G401.6 (cell line): ENCODE measurements around the gene AMY1A.
"Not testable (repeated sequence)": the region's sequence is repeated elsewhere in the genome, so short reads cannot be mapped to it uniquely, and the experiment has no call there.

Source experiments
- FAIRE-seq: peaks from 2 replicates; lab custom pipeline; 2012; peaks lifted over from hg19 to GRCh38; lab: Jason Lieb, UNC

AMY1A gene

GRCh38 chr1:103655460-103655859 lies at the start of gene AMY1A:
TSS of gene AMY1A (plus strand) at chr1:103655760. CDS start at chr1:103656331, 571 bp downstream.
- FAIRE-seq: not testable (repeated sequence)

DNA sequence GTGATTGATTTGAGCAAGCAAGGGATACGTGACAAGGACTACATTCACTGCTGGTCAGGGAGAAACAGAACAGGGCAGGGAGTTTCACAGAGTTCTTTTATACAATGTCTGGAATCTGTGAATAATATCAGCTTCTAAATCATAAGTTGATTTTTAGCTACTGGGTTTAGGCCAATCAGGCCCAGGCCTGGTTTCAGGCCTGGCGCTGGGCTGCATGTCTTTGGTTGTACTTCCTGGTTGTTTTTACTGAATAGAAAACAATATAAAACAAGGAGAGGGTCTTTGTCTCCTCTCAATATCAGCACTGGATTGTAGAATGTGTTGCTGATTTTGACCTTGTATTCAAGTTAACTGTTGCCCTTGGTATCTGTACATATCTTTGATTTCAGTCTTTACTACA lies 39.2 kb upstream of the AMY1A start:
- FAIRE-seq: no peak

DNA sequence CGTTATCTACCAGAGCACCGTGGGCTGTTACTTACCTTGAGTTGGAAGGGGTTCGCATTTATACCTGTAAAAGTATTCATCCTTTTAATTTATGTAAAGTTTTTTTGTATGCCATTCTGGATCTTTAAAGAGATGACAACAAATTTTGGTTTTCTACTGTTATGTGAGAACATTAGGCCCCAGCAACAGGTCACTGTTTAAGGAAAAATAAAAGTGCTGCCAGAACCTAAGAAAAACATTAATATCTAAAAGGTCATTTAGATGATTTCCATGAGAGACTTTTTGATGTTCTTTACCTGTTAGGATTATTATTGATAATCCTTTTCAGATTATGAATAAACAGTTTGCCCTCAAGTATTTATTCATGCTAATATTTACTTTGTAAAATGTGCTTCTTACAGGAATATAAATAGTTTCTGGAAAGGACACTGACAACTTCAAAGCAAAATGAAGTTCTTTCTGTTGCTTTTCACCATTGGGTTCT lies 38.5 kb upstream of the AMY1A start, which contains the start of gene AMY2A:
Gene AMY2A (plus strand): TSS at position 434 of the 484 bp plus-strand sequence. CDS start 14 bp downstream, at position 448.
- not testable (repeated sequence) for FAIRE-seq

DNA sequence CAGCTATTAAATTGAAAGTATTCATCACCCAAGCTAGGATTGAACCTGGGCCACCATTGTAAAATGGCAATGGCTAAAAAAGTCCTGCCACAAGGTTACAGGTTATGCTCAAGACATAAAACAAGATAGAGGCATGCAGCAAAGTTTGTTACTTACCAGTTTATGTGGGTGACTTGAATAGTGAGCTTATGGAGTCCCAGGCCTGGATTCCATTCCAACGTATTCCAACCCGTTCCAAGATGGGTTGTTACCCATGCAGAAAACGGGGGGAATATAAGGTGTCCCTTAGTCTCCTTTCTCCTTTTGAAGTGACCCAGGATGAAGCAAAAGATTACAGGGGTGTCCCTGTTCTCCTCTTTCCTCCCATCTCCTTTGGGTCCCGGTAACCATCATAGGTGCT lies 28.1 kb upstream of the AMY1A start:
- FAIRE-seq: not testable (repeated sequence)

- FAIRE-seq: not testable (repeated sequence)
These were observed 14.4 kb upstream of the AMY1A start for GRCh38 chr1:103641194-103641593.

- not testable (repeated sequence) for FAIRE-seq
These were observed 11.7 kb upstream of the AMY1A start for GRCh38 chr1:103643908-103644307.

DNA sequence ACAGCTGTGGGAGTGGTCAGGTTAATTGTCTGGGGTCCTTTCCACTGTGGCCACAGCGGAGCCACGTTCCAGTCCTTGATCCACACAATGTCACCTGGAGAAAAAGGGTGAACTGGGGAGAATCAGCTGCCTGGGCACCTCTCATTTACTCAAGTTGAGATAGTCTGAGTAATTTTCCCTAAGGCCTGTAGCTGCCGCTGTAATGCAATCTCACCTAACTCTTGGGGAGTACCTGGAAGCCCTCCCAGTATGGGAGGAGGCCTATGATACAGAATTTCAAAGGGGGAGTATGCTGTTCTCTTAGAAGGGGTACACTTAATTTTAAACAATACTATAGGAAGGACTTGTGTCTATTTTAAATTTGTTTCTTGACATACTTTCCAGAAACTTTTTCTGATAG lies 5.3 kb upstream of the AMY1A start:
- not testable (repeated sequence) for FAIRE-seq

DNA sequence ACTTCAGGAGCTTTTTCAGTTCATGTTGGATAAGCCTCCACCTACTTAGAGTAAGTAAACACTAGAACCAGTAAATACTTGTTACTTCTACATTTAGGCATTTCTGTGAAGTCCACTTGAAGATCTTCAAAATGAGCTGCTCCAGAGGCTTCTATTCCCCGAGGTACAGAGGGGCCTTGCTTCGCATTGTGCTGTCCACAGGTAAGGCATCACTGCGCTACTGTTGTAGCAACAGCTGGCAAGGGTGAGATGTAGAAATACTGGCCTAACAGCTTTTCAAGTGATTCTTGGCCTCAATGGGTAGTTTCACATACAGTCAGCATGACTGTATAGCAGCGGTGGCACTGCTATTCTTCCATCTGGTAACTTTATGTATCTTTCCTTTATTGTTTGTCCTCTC lies 4.7 kb upstream of the AMY1A start:
- not testable (repeated sequence) for FAIRE-seq

DNA sequence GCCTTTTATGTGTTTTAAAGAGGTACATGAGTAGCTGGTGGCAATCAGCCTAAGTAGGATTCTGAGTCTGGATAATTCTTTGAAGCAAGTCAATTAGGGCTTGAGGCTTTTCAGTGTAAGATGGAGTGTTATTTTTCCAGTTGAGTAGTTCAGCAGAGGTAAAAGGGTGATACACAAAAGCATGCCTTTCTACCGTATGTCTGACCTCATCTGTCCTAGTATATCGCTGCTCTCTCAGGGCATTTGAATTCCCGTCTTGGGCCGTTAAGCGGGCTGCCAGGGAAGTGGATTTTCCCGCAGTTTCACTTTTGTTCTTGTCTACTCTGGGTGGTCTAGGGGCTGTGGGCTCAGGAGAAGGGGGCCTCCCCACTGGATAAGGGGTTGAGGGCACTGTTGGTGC lies 1.4 kb upstream of the AMY1A start:
- not testable (repeated sequence) for FAIRE-seq

- FAIRE-seq: not testable (repeated sequence)
These were observed 20.8 kb downstream of the AMY1A start for GRCh38 chr1:103676335-103676734.

DNA sequence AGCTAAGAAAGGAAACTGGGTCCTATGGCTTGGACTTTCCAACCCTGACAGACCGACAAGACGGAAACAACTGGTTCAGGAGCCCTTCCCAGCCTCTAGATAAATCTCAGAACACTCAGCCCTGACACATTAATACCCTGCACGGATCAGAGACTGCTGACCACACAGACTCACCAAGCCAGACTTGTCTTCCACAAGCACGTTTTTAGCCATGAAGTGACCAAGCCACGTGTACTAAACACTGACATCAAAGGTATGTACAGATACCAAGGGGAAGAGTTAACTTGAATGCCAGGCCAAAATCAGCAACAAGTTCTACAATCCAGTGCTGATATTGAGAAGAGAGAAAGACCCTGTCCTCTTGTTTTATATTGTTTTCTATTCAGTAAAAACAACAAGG lies 40.5 kb downstream of the AMY1A start, which contains the start of gene AMY1B:
Gene AMY1B (minus strand): TSS at position 101 of the 400 bp plus-strand sequence. CDS start 571 bp downstream, outside the sequence.
- FAIRE-seq: not testable (repeated sequence)

- FAIRE-seq: not testable (repeated sequence)
These were observed 41.9 kb downstream of the AMY1A start for GRCh38 chr1:103697430-103697829.

DNA sequence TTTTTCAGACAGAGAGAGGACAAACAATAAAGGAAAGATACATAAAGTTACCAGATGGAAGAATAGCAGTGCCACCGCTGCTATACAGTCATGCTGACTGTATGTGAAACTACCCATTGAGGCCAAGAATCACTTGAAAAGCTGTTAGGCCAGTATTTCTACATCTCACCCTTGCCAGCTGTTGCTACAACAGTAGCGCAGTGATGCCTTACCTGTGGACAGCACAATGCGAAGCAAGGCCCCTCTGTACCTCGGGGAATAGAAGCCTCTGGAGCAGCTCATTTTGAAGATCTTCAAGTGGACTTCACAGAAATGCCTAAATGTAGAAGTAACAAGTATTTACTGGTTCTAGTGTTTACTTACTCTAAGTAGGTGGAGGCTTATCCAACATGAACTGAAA lies 45.1 kb downstream of the AMY1A start:
- not testable (repeated sequence) for FAIRE-seq

- not testable (repeated sequence) for FAIRE-seq
These were observed 45.7 kb downstream of the AMY1A start for GRCh38 chr1:103701256-103701655.

- FAIRE-seq: not testable (repeated sequence)
These were observed 52.1 kb downstream of the AMY1A start for GRCh38 chr1:103707670-103708069.

- FAIRE-seq: not testable (repeated sequence)
These were observed 54.8 kb downstream of the AMY1A start for GRCh38 chr1:103710381-103710780.
